HUDEP-2 (cell line): ENCODE data around the gene SARDH.
"Not testable (repeated sequence)": the region's sequence is repeated elsewhere in the genome, so short reads cannot be mapped to it uniquely, and the experiment has no call there.

Experiments used
- DNase-seq, 76 experiments: peaks; one replicate each; lab custom pipeline; 2025; ENCODE audit not compliant: unreplicated experiment in 76 of 76; lab: John Stamatoyannopoulos, UW

SARDH gene

GRCh38 chr9:133687856-133688761 lies 50.0 kb downstream of the SARDH start:
- DNase-seq, result no peak

DNA sequence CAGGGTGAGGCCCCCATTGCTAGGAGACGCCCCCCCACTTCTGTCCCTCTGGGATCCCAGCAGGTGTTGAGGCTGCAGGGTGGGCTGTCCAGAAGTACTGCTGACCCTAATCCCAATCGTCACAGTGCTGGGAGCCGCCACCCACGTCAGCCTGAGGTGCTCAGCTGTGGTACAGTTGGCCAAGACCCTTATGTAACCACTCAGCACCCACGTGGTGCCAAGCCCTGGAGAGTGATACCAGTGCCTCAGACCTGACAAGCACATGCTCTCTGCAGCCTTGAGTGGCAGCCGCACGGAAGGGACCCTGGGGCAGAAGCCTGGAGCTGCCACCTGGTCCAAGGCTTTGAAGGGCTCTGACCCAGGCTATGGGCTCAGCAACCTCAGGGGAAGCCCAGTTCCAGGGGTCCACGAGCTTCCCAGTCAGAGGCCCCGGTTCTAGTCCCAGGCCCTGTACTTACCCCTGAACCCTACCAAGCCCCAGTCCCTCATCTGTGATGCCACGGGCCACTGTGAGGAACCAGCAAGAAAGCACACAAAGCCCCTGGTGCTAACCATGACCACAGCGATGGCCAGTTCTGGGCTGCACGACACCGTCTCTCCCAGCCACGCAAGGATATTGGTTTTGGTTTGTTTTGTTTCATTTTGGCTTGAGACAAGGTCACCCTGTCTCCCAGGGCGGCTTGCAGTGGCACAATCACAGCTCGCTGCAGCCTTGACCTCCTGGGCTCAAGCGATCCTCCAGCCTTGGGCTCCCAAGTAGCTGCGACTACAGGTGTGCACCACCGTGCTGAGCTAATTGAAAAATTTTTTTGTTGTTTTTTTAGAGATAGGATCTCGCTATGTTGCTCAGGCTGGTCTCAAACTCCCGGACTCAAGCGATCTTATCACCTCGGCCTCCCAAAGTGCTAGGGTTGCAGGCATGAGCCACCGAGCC lies 51.2 kb downstream of the SARDH start:
- no peak for DNase-seq

DNA sequence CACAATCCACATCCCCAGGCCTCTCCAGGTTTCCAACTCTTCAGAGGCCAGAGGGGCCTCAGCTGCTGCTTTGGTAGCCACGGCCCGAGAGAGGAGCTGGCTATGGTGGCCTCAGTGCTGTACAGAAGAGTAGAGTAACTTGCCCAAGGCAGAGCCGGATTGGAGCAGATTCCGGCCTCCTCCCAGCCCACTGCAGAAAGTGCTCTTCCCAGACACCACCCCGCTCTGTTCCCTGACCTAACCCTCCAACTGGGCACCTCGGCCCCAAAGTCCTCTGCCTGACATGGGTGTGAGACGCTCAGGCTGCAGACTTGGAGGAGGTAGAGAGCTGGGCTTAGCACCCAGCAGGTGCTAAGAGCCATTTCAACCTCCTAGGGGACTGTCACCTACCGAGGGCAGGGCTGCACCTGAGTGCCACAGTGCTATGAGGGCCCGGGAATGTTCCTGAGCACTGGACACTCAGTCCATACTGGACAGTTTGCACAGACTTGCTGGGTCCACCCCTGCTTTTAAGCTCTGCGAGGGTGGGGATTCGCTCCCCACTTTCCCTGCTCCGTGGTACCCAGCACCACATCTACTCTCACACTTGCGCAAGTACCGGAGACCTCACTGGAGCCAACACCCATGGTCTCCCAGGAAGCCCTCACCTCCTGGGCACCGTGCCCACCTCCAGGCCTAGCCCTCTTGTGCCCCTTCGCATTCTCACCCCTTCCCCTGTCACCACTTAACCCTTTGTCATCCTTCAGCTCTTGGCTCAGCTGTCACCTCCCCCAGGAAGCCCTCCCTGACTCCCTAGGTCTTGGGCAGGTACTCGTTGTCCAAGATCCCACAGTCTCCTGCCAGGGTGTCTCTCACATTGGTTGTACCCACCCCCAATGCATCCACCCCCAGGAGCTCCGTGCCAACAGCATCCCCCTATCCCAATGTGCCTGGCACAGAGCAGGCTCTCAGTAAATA lies 52.2 kb downstream of the SARDH start:
- DNase-seq, result no peak

DNA sequence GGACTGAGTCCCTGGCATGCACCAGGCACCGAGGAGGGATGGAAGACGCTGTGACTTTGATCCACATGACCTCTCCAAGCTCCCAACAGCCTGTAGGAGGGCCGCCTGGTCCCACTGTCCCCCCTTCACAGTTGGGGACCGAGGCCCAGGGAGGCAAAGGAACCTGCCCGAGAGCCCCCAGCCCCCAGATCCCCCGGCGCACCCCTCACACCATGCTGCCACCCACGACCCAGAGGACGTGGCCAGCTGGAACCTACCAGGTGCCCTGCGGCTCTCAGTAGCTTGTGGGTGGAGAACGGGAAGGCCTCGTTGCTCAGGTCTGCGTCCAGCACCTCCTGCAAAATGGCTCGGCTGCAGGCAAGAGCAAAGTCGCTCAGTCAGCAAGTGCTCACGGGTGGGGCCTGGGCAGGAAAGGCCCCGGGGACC lies 53.2 kb downstream of the SARDH start:
- no peak for DNase-seq

DNA sequence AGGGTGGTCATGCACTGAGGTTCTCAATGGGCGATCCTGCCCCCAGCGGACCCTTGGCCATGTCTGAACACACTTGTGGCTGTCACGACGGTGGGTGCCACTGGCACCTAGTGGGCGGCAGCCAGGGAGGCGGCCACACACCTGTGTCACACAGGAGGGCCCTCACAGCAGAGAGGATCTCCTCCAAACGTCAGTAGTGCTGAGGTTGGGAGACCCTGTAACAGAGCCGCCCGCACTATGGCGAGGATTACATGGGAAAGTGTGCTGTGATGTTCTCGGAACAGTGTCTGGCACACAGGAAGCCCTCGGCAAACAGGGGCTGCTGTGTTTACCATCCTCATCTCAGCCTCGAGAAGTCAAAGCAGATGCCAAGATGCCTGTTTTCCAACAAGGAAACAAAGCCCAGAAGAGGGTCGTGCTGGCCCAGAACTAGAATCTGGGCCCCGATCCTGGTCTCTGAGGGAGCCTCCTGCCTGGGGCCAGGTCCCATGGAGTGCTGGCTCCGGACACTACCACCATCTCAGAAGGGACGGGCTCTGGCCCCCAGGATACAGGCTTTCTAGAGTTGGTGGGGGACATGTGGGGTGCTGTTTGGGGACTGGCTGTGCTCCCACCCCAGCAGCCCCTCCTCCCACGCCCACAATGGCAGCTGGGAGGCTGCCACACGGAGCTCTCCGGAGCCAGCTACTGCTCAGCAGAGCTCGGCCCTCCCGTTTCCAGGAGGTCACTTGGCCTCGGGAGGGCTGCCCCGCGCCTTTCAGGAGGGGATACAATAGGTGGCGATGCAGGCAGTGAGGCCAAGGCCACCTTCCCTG lies 53.8 kb downstream of the SARDH start:
- DNase-seq, result no peak

- DNase-seq, result no peak
Measured at GRCh38 chr9:133683586-133684120, 54.5 kb downstream of the SARDH start.

GRCh38 chr9:133682818-133683585 lies 55.1 kb downstream of the SARDH start:
- DNase-seq, result no peak

DNA sequence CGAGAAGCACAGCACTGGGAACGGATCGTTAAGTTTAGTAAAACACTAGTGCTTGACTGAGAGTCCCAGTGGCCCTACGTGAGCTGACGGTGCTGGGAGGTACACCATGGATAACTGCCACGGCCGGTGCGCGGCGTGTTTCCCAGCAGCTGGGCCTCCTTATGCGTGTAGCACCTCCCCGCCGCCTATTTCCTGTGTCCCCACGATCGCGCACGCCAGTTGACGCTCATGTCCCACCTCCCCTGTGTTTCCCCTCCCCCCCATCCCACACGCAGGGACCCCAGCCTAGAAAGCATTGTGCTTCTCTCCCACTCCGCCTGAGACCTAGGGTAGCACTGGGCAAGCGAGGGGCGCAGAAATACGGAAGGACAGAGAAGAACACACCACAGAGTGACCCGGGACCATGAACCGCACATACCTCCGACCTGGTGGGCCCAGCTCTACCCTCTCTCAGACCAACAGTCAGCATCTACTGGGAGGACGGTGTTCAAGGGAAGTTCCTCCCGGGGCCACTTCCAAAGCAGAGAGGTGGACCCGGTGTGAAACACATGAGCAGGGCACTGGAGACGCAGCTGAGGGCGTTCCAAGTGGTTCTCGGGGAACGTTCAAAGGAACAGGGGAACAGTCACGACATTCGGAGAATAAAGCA lies 56.4 kb downstream of the SARDH start:
- DNase-seq, result no peak

- DNase-seq, result no peak
Measured at GRCh38 chr9:133680976-133681657, 57.0 kb downstream of the SARDH start.

GRCh38 chr9:133680250-133680975 lies 57.7 kb downstream of the SARDH start:
- no peak for DNase-seq

GRCh38 chr9:133679466-133680061 lies 58.6 kb downstream of the SARDH start:
- DNase-seq, result no peak

- DNase-seq, result peak in 19 of 76 experiments; percentile 5 to 38 (median 16)
Measured at GRCh38 chr9:133679056-133679455, 59.1 kb downstream of the SARDH start.

GRCh38 chr9:133677126-133678010 lies 60.8 kb downstream of the SARDH start:
- peak in 42 of 76 experiments; percentile 5 to 73 (median 34) for DNase-seq

DNA sequence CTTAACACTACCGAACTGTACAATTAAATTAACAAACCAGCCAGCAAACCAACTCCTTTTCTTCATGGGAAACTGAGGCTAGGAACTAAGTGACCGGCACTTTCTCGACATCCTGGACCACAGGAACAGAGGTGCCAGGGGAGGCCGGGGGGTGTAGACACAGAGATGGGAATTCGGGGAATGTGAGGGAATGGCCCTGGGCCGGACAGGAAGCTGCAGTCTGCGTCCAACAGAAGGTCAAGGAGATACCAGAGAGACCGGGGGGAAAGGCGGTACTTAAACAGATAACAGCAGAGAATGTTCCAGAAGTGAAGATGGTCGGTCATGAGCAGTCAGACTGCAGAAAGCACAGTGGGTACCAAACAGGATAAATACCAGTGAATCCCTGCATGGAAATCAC lies 61.7 kb downstream of the SARDH start:
- DNase-seq, result peak in 1 of 76 experiments; percentile 5

DNA sequence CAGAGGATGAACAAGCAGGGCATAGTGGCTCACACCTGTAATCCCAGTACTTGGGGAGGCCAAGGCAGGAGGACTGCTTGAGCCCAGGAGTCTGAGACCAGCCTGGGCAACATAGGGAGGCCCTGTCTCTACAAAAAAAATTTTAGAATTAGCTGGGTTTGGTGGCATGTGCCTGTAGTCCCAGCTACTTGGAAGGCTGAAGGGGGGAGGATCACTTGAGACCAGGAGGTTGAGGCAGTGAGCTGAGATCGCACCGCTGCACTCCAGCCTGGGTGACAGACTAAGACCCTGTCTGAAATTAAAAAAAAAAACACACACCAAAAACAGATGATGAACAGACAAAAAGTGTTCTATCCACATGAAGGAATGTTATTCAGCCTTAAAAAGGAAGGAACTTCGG lies 62.4 kb downstream of the SARDH start:
- not testable (repeated sequence) for DNase-seq
